Activated naive CD8-positive, alpha-beta T cell (primary cell): Measurements from ENCODE around the gene CCNK.

Source experiments
- H3K27ac Mint-ChIP-seq: one replicate; pipeline ENCODE4 v1.8.0; 2021; ENCODE audit warnings: mixed read lengths
- H3K27me3 Mint-ChIP-seq: one replicate; pipeline ENCODE4 v1.8.0; 2021; ENCODE audit warnings: mixed read lengths
- H3K36me3 Mint-ChIP-seq: one replicate; pipeline ENCODE4 v1.8.0; 2021; ENCODE audit warnings: mixed read lengths
- H3K4me1 Mint-ChIP-seq: one replicate; pipeline ENCODE4 v1.8.0; 2021; ENCODE audit warnings: low read depth, mixed read lengths
- H3K4me3 Mint-ChIP-seq: one replicate; pipeline ENCODE4 v1.8.0; 2021; ENCODE audit warnings: mild to moderate bottlenecking, mixed read lengths
- H3K9me3 Mint-ChIP-seq: one replicate; pipeline ENCODE4 v1.8.0; 2021; ENCODE audit warnings: low read depth, mixed read lengths

Gene CCNK

GRCh38 chr14:99527427-99528076 lies 46.3 kb downstream of the CCNK start:
- peaks cover 13% of the 10 kb centered on the region for H3K4me1 Mint-ChIP-seq

DNA sequence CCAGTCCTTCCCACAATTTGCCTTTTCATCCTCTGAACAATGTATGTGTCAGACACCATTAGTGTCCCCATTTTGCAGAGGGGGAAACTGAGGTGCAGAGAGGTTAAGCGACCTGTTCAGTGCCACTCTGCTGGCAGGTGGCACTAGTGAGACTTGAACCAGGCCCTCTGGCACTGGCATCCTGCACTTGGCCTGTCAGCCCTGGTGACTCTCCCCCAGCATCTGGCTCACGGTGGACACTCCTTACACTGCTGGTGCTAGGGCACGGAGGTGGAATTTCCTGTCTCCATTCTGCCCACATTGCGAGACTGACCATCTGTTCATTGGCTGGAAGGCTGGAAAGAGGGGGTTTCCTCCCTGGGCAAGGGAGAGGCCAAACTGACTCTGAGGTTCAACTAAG lies 48.7 kb downstream of the CCNK start:
- no peak overlapping the region for H3K27ac Mint-ChIP-seq
- peaks cover 8% of the 10 kb centered on the region for H3K4me1 Mint-ChIP-seq
- no peaks in the 10 kb centered on the region for H3K9me3 Mint-ChIP-seq
- H3K27me3 Mint-ChIP-seq = no peaks in the 10 kb centered on the region
- no peak overlapping the region for H3K4me3 Mint-ChIP-seq
- no peaks in the 10 kb centered on the region for H3K36me3 Mint-ChIP-seq

More at GRCh38 chr14:99527427-99528076, 46.3 kb downstream of the CCNK start:
- Mint-ChIP-seq H3K4me3 (no peak overlapping the region), H3K9me3 (no peaks in the 10 kb centered on the region), H3K27ac (no peak overlapping the region), H3K36me3 (no peaks in the 10 kb centered on the region), H3K27me3 (no peaks in the 10 kb centered on the region)

DNA sequence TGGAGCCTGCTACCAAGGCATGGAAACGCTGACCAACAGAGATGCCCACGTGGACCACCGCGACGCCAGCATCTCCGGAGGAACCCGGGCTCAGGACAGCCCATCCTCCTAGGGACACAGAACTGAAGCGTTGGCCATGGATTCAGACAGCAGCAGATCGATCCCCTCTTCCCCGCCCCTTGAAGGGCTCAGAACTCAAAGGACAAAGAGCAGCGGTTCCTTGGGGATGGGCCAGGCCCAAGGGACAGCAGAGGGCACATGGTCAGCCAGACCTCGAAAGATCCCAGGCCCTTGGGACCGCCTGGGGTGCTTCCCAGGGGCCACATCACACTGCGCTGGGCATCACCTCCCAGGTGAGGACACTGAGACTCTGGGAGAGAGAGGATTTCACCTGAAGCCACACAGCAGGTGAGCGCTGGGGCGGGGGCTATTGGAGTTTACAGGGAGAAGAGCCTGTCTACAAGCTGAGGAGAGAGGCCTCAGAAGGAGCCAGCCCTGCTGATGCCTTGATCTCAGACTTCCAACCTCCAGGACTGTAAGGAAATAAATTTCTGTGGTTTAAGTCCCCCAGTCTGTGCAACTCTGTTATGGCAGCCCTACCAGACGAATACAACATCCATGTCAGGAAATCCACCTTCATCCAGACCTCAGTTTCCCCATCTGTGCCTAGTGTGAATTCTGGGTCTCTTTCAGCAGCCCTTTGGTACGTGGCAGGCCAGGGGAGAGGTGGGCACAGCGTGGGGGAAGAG lies 49.4 kb downstream of the CCNK start:
- no peaks in the 10 kb centered on the region for H3K27me3 Mint-ChIP-seq
- H3K4me3 Mint-ChIP-seq = no peak overlapping the region
- no peaks in the 10 kb centered on the region for H3K9me3 Mint-ChIP-seq
- no peak overlapping the region for H3K27ac Mint-ChIP-seq
- H3K36me3 Mint-ChIP-seq = no peaks in the 10 kb centered on the region
- peaks cover 2% of the 10 kb centered on the region for H3K4me1 Mint-ChIP-seq

DNA sequence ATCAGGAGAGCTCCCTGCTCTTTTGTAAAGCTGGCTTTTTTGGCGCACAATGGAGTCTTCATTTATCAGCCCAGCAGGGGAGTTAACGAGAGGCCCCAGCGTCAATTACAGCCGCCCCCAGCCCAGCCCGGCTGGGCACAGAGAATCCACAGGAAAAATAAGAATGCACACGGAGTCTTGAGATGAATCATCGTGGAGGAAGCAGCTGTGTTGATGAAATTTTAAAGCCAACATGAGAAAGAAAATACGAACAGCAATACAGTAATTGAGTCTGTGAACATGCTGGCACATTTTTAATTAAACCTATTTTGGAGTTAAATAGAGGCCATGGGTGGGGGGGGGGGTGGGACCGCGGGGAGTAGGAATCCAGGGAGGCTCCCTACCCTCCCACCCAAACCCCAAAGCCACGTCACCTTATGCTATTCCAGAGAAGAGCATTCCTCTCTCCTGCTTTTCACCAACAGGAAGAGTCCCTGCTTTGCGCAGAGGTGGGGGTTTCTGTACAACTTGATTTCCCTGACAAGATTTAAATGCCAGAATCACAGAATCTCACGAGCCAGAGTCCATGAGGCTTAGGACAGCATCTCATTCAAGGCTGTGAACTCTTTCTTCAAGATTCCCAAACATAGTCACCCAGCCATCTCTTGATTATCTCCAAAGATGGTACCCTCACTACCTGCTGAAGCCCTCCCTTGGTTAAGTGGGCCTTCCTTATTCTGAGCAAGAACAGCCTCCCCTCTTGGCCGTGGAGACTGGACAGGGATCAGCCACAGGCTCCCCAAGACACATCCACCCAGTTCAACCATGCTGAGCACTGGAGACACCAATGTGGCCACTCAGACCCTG lies 50.3 kb downstream of the CCNK start:
- Mint-ChIP-seq H3K27ac (no peak overlapping the region), H3K4me3 (no peak overlapping the region), H3K9me3 (no peaks in the 10 kb centered on the region), H3K27me3 (no peaks in the 10 kb centered on the region), H3K36me3 (no peaks in the 10 kb centered on the region), H3K4me1 (no peaks in the 10 kb centered on the region)

DNA sequence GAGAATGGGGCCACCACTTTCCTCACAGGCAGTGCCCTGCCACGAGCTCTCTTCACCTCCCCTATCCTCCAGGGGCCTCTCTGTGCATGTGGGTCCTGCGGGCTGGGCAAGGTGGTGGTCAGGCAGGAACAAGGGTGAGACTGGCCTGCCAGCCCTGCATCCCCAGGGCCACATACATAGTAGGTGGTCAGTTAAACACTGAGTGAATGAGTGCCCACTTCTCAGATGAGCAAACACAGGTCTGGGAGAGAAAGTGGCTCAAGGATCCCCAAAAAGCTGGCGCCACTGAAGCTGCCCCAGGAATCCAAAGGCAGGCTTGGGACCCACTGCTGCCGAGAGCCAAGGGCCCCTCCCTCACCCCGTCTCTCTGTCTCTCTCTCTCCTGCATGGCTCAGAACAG lies 51.1 kb downstream of the CCNK start:
- Mint-ChIP-seq H3K9me3 (no peaks in the 10 kb centered on the region), H3K4me3 (no peak overlapping the region), H3K36me3 (no peaks in the 10 kb centered on the region), H3K27me3 (no peaks in the 10 kb centered on the region), H3K27ac (no peak overlapping the region), H3K4me1 (no peaks in the 10 kb centered on the region)

GRCh38 chr14:99534333-99534732 lies 53.1 kb downstream of the CCNK start:
- no peaks in the 10 kb centered on the region for H3K9me3 Mint-ChIP-seq
- no peaks in the 10 kb centered on the region for H3K36me3 Mint-ChIP-seq
- no peaks in the 10 kb centered on the region for H3K4me1 Mint-ChIP-seq
- H3K27me3 Mint-ChIP-seq = no peaks in the 10 kb centered on the region
- H3K4me3 Mint-ChIP-seq = no peak overlapping the region
- no peak overlapping the region for H3K27ac Mint-ChIP-seq

GRCh38 chr14:99534863-99535262 lies 53.7 kb downstream of the CCNK start:
- Mint-ChIP-seq H3K9me3 (no peaks in the 10 kb centered on the region), H3K4me1 (no peaks in the 10 kb centered on the region), H3K36me3 (no peaks in the 10 kb centered on the region), H3K4me3 (no peak overlapping the region), H3K27me3 (no peaks in the 10 kb centered on the region), H3K27ac (no peak overlapping the region)

GRCh38 chr14:99535448-99535847 lies 54.2 kb downstream of the CCNK start:
- no peaks in the 10 kb centered on the region for H3K27me3 Mint-ChIP-seq
- no peaks in the 10 kb centered on the region for H3K4me1 Mint-ChIP-seq
- H3K4me3 Mint-ChIP-seq = no peak overlapping the region
- no peak overlapping the region for H3K27ac Mint-ChIP-seq
- H3K36me3 Mint-ChIP-seq = no peaks in the 10 kb centered on the region
- H3K9me3 Mint-ChIP-seq = no peaks in the 10 kb centered on the region

DNA sequence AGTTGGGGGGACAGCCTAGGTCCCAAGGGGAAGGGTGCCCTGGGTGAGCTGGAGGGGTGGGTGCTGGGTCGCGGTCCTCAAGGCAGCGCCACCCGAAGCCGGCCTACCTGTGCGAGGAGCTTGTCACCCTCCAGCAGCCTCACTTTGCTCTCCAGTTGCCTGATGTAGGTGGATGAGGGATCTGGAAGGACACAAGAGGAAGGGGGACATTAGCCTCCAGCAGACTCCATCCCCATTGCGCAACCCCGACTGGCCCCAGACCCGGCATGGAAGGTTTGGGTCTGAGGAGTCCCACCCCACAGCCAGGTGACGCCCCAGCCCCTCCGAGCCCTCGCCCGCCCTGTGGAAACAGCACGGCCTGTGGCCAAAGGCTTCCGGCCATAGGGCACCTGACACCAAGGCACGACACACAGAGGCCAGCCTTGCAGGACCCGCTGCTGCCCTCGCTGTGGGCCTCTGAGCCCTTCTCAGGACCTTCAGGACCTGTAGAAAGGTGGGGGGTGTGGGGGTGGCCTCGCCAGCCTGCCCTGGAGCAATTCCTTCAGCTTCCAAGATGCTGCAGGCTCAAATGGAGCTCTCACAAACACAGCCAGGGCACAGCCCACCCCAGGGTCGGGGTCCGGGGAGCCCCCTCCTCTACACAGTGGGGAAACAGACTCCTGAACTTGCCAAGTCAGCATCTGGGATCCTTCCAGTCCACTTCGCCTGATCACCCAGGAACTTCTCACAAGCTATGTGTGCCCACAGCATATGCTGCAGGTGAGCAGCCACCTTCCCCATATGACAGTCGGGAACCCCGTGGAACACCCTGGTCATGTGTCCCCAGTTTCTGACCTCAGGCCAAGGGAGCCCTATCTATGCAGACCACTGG lies 54.9 kb downstream of the CCNK start:
- H3K9me3 Mint-ChIP-seq = no peaks in the 10 kb centered on the region
- H3K27me3 Mint-ChIP-seq = no peaks in the 10 kb centered on the region
- no peaks in the 10 kb centered on the region for H3K36me3 Mint-ChIP-seq
- no peak overlapping the region for H3K4me3 Mint-ChIP-seq
- peaks cover under 1% of the 10 kb centered on the region for H3K4me1 Mint-ChIP-seq
- H3K27ac Mint-ChIP-seq = no peak overlapping the region

DNA sequence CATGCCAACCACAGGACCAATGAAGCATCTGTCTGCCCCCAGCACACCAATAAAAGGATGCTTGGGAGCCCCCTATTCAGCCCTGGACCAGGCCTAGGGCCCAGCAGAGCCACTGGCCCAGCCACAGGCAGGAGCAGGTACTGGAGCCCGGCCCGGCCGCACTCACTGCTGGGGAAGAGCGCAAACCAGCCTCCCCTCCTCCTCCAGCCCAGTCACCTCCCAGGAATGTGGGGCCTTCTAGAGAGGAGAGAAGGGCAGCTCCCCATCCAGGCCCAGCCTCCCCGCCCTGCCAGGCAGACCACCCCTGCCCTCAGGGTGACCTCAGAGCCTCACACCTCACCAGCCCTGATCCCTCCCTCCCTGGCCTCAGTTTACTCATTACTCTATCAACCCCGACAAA lies 56.2 kb downstream of the CCNK start:
- Mint-ChIP-seq H3K4me1 (peaks cover 6% of the 10 kb centered on the region), H3K9me3 (no peaks in the 10 kb centered on the region), H3K36me3 (no peaks in the 10 kb centered on the region), H3K27ac (no peak overlapping the region), H3K27me3 (no peaks in the 10 kb centered on the region), H3K4me3 (no peak overlapping the region)

DNA sequence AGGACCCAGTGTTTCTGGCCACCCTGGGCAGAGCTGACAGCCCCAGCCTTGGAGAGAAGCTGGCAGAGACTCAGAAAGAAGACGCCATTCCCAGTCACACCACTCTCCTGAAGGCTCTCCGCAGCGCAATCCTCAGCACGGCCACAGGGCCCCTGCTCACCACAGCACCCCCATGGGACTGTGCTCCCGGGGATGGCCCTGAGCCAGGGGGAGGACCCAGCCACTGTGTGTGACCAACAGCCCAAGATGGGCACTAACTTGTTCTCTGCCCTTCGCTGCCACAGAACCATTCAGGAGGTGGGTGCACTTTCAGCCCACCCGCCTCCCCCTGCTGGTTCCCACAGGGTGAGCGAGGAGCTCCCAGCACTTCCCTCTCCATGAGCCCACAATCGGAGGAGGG lies 57.1 kb downstream of the CCNK start:
- peaks cover 6% of the 10 kb centered on the region for H3K4me1 Mint-ChIP-seq
- H3K9me3 Mint-ChIP-seq = no peaks in the 10 kb centered on the region
- H3K36me3 Mint-ChIP-seq = no peaks in the 10 kb centered on the region
- no peak overlapping the region for H3K4me3 Mint-ChIP-seq
- H3K27me3 Mint-ChIP-seq = no peaks in the 10 kb centered on the region
- no peak overlapping the region for H3K27ac Mint-ChIP-seq

DNA sequence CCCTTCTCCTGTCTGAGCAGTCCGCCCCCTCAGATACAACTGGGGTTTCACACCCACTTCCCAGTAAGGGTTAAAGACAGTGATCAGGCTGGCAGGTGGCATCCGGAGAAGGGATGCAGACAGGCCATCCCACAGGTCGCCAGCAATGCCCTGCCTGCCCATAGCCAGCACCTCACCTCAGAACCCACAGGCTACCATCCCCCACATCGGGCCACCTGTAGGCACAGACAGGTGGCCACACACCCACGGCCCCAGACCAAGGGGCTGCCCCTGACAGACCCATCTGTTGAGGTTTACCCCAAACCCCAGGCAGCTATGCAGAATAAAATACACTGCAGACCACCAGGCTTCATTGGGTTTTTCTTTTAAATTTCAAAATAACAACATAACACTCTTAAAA lies 57.5 kb downstream of the CCNK start:
- H3K4me3 Mint-ChIP-seq = no peak overlapping the region
- H3K9me3 Mint-ChIP-seq = no peaks in the 10 kb centered on the region
- no peak overlapping the region for H3K27ac Mint-ChIP-seq
- peaks cover 6% of the 10 kb centered on the region for H3K4me1 Mint-ChIP-seq
- no peaks in the 10 kb centered on the region for H3K27me3 Mint-ChIP-seq
- no peaks in the 10 kb centered on the region for H3K36me3 Mint-ChIP-seq

GRCh38 chr14:99539491-99539890 lies 58.3 kb downstream of the CCNK start:
- no peaks in the 10 kb centered on the region for H3K27me3 Mint-ChIP-seq
- H3K4me1 Mint-ChIP-seq = peaks cover 6% of the 10 kb centered on the region
- no peak overlapping the region for H3K27ac Mint-ChIP-seq
- no peaks in the 10 kb centered on the region for H3K36me3 Mint-ChIP-seq
- H3K4me3 Mint-ChIP-seq = no peak overlapping the region
- H3K9me3 Mint-ChIP-seq = no peaks in the 10 kb centered on the region

DNA sequence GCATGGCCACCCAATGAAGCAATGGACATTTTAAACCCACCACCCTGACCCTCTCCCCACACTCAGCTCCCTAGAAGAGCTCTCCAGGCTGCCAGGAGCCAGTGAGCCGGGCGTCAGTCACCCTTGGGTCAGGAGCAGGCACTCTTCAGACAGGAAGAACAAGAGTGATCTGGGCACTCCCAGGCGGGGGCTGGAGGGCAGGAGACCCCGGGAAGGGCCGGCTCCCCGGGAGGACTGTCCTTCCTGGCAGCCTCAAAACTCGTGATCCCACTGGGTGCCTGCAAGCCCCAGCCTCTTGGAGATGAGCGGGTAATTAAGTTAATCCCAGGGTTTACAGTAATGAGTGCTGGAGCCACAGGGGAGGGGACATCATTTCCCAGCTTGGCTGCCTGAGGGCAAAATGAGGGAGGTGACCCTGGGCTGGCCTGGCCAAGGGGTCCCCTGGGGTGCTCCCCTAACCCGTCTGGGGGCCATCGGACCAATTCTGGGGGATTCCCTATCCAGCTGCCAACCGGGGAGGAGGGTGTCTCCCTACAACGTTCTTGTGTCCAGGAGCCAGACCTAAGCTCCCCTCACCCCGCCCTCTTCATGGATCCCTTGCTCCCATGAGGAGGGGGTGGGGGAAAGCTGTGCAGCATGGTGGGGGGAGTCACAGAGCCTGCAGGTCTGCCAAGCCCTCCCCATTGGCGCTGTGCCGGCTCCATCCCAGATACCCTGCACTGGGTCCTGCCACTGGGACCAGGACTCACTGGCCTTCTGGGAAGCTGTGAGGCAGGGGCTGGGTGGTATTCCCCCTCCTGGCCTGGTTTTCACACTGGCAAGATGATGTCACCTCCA lies 59.2 kb downstream of the CCNK start:
- Mint-ChIP-seq H3K27ac (no peak overlapping the region), H3K36me3 (no peaks in the 10 kb centered on the region), H3K9me3 (no peaks in the 10 kb centered on the region), H3K4me3 (no peak overlapping the region), H3K4me1 (peaks cover 6% of the 10 kb centered on the region), H3K27me3 (no peaks in the 10 kb centered on the region)
